Bronchial epithelial cell (primary cell): ENCODE data around the gene AADACL2. TPM values are rescaled to one million over a fixed set of nuclear protein-coding genes. Genes with fewer than 3 reads are reported as not detected.

Experiments used
- DNase-seq: peaks from one replicate; pipeline ENCODE4 v3.0.0-alpha.2; 2010; ENCODE audit warnings: low read depth
- FAIRE-seq: peaks from 2 replicates; lab custom pipeline; 2011; peaks lifted over from hg19 to GRCh38; lab: Jason Lieb, UNC
- H3K27me3 ChIP-seq: 2 replicates; pipeline ENCODE4 v1.5.1; 2011; ENCODE audit warnings: low read length; ENCODE audit not compliant: control insufficient read depth, insufficient read depth
- H3K36me3 ChIP-seq: 2 replicates; pipeline ENCODE4 v1.5.1; 2011; ENCODE audit warnings: low read length; ENCODE audit not compliant: control insufficient read depth, insufficient read depth
- H3K4me3 ChIP-seq: 2 replicates; pipeline ENCODE4 v1.5.1; 2011; ENCODE audit warnings: mild to moderate bottlenecking, low read depth, low read length, control low read depth
- CTCF ChIP-seq: IDR thresholded peaks from 2 replicates; pipeline ENCODE4 v1.5.1; 2011; ENCODE audit warnings: mild to moderate bottlenecking, moderate library complexity, low read length, control low read depth, inconsistent platforms; ENCODE audit not compliant: insufficient read depth, severe bottlenecking
- total RNA-seq: library from RNA; depleted of rRNA; stranded (reverse); fragments of >200 nt; gene quantifications from 2 replicates; pipeline ENCODE4 v1.2.1, GENCODE V29; 2014

Gene AADACL2
- total RNA-seq, 1 donor from 2014 or later, result not detected

GRCh38 chr3:151804267-151804666 is 70.5 kb downstream of the AADACL2 start:
- DNase-seq, result no peak
- no peak for FAIRE-seq
- Histone ChIP-seq H3K4me3 (no peak overlapping the region), H3K36me3 (no peaks in the 10 kb centered on the region), H3K27me3 (no peaks in the 10 kb centered on the region)
- no peak for TF ChIP-seq CTCF

GRCh38 chr3:151806838-151807237 is 73.1 kb downstream of the AADACL2 start:
- DNase-seq (no peak), FAIRE-seq (no peak)
- no peaks in the 10 kb centered on the region for H3K36me3 ChIP-seq
- no peak overlapping the region for H3K4me3 ChIP-seq
- no peak for TF ChIP-seq CTCF
- H3K27me3 ChIP-seq, result no peaks in the 10 kb centered on the region

Other genes with a start within 250 kb of the AADACL2 start
- gene AADAC, start 80.2 kb downstream of the AADACL2 start, total RNA-seq, result 0.13 TPM in 1 of 2 replicates, not detected in the other
- gene SUCNR1, start 139.7 kb downstream of the AADACL2 start, total RNA-seq, result not detected in 2 replicates